GM19328 (cell line): ENCODE results near the gene SERPINF2.
"Not testable (repeated sequence)": the region's sequence is repeated elsewhere in the genome, so short reads cannot be mapped to it uniquely, and the experiment has no call there.

Source experiments
- ATAC-seq: cut with Tn5 transposase; IDR thresholded peaks from one replicate; pipeline ENCODE4 v1.9.1; 2021; ENCODE audit warnings: mild to moderate bottlenecking, moderate library complexity; ENCODE audit not compliant: unreplicated experiment

The SERPINF2 gene

DNA sequence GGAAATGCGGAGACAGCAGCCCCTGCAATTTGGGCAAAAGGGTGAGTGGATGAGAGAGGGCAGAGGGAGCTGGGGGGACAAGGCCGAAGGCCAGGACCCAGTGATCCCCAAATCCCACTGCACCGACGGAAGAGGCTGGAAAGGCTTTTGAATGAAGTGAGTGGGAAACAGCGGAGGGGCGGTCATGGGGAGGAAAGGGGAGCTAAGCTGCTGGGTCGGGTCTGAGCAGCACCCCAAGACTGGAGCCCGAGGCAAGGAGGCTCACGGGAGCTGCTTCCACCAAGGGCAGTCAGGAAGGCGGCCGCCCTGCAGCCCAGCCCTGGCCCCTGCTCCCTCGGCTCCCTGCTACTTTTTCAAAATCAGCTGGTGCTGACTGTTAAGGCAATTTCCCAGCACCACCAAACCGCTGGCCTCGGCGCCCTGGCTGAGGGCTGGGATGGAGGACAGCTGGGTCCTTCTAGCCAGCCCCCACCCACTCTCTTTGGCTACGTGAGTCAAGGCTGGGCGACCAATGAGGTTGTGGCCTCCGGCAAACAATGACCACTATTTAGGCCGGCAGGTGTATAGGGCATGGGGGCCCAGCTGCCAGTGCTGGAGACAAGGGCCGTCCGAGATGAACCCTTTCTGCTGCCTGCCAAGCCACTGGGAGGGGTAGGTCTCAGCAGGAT lies 19.7 kb downstream of the SERPINF2 start:
- no peak for ATAC-seq

DNA sequence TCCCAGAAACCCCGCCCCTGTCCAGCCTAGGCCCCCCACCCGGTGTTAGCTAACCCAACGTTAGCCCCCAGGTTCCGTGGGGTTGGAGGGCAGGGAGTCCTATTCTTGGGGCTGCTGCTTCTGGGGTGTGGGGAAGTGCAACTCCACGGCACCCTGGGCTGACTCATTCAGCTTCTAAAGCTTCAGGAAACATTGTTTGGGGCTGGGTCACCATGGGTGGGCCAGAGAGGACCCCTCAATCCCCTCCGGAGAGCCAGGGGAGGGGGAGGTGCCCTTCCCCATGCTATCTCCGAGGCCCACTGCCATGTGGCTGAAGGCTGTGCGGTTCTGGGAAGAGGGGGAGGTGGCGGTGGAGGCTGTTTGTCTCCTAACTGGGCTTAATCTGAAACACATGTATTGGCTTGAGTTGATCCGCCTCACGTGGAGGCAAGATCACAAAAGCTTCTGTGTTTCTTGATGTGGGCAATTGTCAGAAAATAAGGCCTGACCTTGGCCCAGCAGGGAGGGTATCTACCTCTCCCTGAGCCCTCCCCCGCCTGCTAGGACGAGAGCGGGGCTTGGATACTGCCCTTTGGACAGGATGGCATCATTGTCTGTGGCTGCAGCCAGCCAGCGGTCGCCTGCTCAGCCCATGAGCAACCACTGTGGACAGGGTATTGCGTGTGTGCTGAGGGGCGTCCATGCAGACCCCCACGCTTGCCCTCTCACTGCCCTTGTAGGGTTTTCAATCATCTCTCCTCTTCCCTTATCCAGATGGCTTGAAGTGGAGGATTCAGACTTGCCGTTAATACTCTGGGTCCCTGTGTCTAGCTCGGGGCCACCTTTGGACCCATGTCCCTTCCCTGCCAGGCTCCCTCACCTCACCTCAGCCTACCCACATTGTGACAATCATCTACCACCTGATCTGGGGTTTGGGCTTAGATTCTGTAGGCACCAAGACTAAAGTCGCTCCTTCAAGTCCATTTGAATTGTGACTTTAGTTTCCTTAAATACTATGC lies 20.5 kb downstream of the SERPINF2 start:
- ATAC-seq, result no peak

DNA sequence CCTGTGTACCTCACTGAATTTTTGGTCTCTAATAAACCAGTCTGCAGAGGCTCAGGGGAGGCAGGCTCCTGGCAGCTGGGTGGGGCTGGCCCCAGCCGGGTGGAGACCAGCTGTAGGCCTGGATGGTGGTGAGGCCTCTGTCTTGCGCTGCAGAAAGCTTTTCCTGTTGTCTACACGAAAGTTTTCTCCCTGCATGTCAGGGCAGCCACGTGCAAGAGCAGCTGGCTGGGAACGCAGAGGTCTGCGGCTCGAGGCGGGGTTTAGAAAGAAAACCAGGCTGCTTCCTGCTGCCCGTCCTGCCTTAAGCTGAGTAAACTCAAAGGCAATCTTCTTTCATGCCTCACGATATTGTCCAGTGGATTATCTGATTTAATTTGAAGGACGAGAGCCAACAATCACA lies 21.6 kb downstream of the SERPINF2 start:
- no peak for ATAC-seq

DNA sequence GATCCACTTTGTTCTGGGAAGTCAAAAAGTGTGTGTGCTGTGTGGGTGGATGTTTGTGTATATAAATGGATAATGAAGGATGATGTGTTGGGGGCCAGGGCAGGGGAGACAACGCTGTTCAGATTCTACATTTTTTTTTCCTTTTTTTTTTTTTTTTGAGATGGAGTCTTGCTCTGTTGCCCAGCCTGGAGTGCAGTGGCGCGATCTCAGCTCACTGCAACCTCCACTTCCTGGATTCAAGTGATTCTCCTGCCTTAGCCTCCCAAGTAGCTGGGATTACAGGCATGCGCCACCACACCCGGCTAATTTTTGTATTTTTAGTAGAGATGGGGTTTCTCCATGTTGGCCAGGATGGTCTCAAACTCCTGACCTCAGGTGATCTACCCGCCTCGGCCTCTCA lies 22.0 kb downstream of the SERPINF2 start:
- not testable (repeated sequence) for ATAC-seq

DNA sequence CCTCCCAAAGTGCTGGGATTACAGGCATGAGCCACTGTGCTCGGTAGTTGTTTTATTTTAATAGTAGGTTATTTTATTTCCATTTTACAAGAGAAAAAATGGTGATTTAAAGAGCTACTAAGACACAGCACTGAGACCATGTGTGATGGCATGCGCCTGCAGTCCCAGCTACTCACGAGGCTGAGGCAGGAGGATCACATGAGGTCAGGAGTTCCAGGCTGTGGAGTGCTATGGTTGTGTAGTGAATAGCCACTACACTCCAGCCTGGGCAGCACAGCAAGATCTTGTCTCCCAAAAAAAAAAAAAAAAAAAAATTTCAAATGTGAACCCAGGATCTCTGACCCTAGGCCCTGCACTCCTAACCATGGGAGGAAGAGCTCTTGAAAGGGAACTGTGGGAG lies 22.9 kb downstream of the SERPINF2 start:
- ATAC-seq, result no peak

DNA sequence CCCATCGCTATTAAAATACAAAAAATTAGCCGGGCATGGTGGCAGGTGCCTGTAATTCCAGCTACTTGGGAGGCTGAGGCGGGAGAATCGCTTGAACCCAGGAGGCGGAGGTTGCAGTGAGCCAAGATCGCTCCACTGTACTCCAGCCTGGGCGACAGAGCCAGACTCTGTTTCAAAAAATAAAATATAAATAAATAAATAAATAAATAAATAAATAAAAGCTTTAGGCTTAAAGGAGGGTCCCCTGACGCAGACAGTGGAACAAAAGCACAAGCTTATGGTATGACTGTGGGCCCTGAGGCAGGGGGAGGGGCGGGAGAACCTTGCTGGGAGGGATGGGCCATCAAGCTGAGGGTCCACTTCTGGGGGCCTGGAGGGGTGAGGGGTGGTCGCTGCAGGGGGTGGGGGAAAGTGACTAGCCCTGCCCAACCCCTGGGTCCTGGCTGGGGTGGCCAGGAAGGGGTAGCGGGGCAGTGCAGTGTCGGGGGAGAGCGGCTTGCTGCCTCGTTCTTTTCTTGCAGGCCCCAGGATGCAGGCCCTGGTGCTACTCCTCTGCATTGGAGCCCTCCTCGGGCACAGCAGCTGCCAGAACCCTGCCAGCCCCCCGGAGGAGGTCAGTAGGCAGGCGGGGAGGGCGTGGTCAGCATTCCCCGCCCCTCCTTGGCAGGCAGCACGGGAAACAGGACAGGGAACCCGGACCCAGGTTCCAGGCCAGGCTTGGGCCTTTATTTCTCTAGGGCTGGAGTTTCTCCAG lies 23.9 kb downstream of the SERPINF2 start:
- no peak for ATAC-seq

DNA sequence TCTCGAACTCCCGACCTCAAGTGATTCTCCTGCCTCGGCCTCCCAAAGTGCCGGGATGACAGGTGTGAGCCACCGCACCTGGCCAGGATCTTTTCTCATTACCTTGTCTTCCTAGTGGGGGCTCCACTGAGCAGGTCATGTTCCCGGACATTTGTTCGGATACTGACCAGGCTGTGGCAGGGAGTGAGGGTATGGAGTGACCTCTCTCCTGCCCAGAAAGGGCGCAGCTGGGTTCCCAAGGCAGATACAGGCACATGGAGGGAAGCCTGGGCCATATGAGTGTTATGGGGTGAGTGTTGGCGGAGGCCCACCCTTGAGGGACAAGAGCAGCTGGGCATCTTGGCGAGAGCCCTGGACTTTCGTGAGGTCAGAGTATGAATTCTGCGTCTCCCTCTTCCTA lies 24.7 kb downstream of the SERPINF2 start:
- no peak for ATAC-seq

DNA sequence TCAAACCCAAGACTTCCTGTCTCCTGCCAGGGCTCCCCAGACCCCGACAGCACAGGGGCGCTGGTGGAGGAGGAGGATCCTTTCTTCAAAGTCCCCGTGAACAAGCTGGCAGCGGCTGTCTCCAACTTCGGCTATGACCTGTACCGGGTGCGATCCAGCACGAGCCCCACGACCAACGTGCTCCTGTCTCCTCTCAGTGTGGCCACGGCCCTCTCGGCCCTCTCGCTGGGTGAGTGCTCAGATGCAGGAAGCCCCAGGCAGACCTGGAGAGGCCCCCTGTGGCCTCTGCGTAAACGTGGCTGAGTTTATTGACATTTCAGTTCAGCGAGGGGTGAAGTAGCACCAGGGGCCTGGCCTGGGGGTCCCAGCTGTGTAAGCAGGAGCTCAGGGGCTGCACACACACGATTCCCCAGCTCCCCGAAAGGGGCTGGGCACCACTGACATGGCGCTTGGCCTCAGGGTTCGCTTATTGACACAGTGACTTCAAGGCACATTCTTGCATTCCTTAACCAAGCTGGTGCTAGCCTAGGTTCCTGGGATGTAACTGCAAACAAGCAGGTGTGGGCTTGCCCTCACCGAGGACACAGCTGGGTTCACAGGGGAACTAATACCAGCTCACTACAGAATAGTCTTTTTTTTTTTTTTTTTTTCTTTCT lies 27.3 kb downstream of the SERPINF2 start:
- ATAC-seq, result no peak

DNA sequence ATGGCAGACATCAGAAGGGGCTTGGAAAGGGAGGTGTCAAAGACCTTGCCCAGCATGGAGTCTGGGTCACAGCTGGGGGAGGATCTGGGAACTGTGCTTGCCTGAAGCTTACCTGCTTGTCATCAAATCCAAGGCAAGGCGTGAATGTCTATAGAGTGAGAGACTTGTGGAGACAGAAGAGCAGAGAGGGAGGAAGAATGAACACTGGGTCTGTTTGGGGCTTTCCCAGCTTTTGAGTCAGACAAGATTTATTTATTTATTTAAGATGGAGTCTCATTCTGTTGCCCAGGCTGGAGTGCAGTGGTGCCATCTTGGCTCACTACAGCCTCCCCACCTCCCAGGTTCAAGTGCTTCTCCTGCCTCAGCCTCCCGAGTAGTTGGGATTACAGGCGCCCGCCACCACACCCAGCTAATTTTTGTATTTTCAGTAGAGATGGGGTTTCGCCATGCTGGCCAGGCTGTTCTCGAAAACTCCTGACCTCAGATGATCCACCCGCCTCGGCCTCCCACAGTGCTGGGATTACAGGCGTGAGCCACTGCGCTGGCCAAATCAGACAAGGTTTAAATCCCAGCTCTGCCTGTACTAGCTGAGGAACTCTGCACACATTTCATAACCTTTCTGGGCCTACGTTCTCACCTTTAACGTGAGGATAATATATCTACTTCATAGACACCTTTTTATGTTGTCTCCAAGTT lies 30.5 kb downstream of the SERPINF2 start:
- not testable (repeated sequence) for ATAC-seq

DNA sequence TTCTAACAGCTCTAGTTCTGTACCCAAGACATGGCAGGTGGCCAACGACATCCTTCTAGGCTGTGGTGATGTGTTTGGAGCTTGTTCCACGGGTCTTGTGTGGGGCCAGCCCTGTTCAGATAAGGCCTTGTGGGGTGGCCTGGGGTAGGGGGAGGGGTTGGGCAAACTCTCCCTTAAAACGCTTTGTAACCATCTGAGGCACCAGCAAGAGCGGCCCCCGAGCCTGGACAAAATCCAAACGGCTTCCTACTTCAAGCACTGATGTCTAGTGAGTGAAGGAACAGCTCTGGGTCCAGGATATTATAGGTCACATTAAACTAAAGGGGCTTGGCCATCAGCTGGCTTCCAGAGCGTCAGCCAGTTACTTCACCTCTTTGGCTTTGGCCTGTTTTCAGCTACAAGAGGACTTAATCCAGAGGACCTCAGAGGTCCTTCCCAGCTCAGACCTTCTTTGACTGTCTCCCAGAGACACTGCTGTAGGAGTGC lies 31.1 kb downstream of the SERPINF2 start:
- no peak for ATAC-seq

DNA sequence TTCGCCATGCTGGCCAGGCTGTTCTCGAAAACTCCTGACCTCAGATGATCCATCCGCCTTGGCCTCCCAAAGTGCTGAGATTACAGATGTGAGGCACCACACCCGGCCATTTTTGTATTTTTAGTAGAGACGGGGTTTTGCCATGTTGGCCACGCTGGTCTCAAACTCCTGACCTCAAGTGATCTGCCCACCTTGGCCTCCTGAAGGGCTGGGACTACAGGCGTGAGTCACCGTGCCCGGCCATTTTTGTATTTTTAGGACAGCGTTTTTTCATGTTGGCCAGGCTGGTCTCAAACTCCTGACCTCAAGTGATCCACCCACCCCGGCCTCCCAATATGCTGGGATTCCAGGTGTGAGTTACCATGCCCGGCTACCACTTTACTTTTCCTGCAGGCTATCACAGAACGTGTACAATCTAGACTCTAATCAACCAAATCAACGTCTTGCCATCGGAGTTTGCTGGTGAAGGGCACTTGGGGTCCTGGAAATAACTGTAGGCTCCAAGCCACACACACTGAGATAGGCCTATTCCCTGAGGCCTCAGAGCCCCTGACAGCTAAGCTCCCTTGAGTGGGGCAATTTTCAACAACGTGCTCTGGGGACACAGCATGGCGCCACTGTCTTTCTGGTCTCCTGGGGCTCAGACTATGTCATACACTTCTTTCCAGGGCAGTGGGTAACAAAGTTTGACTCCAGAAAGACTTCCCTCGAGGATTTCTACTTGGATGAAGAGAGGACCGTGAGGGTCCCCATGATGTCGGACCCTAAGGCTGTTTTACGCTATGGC lies 31.9 kb downstream of the SERPINF2 start:
- ATAC-seq, result no peak

DNA sequence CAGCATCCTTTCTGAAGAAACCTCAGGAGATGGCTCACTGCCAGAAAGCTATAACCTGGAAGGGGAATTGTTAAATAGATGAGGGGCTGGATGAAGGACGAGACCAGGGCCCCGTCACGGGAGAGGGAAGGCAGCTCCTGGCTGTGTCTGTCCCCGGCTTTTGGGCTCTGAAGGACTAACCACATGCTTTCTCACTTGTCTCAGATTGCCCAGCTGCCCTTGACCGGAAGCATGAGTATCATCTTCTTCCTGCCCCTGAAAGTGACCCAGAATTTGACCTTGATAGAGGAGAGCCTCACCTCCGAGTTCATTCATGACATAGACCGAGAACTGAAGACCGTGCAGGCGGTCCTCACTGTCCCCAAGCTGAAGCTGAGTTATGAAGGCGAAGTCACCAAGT lies 33.7 kb downstream of the SERPINF2 start:
- no peak for ATAC-seq

DNA sequence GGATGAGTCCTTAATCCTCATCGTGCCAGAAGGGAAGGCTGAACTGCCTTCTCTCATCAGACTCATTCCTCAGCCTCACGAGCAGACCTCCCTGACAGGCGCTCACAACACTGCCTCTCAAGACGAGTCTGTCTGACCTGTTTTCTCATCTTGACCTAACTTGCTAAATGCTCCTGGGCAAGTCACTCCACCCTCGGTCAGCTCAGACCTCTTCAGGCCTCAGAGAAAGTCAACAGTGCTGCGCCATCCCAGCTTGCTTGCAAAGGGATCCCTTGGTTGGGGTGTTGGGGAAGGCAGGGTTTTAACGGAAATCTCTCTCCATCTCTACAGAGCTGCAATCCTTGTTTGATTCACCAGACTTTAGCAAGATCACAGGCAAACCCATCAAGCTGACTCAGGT lies 34.2 kb downstream of the SERPINF2 start:
- ATAC-seq, result no peak

DNA sequence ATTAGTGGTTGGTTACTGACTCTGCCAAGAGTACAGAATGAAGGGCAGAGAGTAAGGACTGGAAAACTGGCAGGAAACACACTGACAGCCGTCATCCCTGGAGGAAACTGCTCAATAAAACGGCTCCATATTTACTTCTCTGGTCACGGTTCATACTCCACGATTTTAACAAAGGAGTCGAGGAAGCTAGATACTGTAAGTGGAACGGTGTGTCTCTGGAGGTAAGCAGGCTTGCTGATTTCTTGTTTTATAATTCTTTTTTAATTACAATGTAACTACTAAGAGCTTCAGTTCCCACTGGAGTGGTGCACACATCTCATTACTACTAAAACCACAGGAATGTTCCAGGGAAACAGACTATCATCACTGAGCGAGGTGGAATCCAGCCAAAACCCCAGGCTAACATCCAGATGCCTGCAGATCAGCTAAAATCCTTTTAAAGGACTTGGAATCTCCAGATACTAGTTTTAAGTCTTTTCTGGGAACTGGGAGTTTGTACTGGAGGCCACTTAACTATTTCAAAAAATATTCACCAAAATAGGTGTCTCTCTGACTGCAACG lies 37.0 kb downstream of the SERPINF2 start:
- ATAC-seq, result no peak

DNA sequence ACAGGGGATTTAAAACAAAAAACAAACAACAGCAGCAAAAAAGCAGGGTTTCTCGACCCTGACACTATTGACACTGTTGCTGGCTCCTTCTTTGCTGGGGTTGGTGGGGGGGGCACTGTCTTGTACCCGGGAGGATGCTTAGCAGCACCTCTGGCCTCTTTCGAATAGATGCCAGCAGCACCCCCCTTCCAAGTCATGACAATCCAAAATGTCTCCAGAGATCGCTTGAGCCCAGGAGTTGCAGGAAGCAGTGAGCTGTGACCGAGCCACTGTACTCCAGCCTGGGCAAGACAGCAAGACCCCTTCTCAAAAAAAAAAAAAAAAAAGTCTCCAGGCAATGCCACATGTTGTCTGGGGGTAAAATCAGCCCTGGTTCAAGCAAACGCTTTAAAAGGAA lies 39.5 kb downstream of the SERPINF2 start:
- no peak for ATAC-seq

DNA sequence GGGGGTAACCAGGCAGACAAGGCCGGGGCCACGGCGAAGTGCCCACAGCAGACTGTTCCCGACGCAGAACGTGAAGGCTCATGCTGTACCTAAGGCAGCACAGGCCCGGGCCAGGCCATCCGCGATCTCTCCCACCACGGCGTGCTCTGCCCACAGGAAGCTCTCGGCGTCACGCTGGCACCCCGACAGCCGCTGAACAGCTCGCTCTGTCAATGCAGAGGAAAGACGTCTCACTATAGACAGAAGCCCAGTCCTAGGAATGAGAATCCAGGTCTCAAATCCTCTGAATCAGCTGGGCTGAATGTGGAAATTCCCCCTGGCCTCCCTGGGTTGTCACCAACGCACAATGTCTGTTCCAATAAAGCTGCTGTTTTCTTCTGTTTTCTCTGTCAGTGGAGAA lies 40.6 kb downstream of the SERPINF2 start:
- no peak for ATAC-seq

DNA sequence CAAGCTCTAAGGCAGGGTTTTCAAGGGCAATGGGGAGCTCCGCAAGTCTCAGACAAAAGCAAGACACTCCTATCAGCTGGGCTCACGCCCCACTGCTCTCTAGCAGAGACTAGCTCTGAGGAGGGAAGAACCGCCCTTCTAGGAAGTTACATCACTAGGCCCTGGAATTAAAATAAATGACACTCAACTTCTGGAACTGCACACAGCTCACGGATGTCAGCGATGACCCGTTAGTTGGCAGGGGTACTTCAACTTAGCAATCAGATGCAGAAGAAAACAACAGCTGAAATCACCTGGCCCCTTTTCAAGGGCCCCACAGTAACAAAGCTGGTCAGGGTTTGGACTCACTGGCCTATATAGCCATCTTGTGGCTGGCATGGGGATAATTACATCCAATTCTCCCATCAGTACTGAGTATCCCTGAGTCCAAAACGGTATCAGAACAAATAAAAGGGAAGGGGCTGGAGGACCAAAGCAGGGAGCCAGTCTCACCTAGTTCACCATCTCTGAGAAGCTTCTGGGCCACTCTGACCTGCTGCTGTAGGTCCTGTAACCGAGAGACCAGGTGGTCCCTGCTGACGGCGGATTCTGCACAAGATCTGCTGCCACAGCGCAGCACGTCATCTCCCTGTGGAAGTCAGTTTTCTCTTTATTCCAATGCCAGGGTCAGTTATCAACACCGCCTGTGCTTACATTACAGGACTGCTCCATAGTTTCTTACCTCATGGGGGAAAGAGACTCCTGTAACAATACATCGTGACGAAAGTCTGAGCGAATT lies 41.4 kb downstream of the SERPINF2 start:
- no peak for ATAC-seq

DNA sequence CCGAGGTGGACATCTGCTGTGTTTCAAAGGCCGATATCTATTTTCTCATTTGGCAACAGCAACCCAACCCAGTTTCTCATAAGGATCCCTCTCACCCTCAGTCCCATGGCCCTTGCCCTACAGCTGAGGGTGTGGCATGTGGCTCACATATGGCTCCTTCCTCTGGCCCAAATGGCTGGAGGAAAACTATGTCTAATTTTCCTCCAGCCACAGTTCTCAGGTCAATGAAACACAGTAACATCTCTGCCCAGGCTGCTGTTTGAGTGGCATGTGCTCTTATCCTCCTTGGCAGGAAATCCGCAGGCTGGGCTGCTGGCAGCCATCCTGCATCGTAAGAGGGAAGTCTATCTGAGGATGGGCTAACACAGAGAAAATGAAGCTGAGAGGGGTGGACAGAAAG lies 43.3 kb downstream of the SERPINF2 start:
- no peak for ATAC-seq
